ENCODE measurements around the gene AFG1L. TPM values are rescaled to one million over a fixed set of nuclear protein-coding genes. Genes with fewer than 3 reads are reported as not detected.
A peak's percentile ranks its signal among the peaks of the same experiment; 100 is the strongest.

AFG1L gene
- total RNA-seq, 2 experiments from 2014 or later, result 5.7 to 5.9 TPM

DNA sequence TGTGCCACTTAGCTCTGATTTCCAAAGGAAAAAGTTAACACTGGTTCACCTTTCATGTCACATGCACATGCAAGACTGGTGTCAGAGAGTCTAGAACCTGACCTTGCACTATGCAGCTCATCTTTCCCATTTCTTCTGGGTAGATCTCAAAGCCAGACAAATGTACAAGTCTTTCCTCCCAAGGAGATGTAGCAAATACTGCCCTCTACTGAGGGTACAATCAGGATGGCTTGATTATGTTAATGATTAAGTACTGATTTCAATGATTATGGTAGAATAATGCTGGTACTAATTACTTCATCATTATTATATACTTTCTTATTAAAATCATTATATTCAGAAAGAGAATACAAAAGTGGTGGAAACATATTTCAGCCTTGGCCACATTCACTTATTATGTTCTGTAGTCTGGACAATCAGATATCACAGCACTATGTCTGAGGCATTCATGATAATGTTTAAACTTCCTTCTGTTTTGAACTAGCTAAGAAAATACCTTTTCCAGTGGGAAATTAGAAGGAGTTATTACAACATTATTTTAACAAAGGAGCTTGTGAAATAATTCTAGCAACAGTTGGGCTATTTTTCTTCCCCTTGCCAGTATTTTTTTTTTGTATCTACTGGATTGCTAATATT is 197.4 kb downstream of the AFG1L start:
- peak; percentile 16 for DNase-seq
- Mint-ChIP-seq H3K27ac (no peak overlapping the region), H3K4me1 (no peaks in the 10 kb centered on the region), H3K27me3 (peaks cover 1% of the 10 kb centered on the region), H3K4me3 (no peak overlapping the region), H3K9me3 (no peaks in the 10 kb centered on the region), H3K36me3 (ENCODE audit: low read depth) (no peaks in the 10 kb centered on the region)
- CTCF ChIA-PET, result interaction anchor here (0.6 to 1.4 kb wide), 8 partner anchors 12 to 992 kb away, joined by 3 to 6 read pairs (median 4); no protein-coding TSS in a partner anchor
- POLR2A ChIA-PET, result interaction anchor here (0.7 to 0.9 kb wide), 2 partner anchors 231 to 305 kb away, joined by 3 read pairs; partner anchors contain the start of gene SNX3

GRCh38 chr6:108494434-108494833 is 199.6 kb downstream of the AFG1L start:
- POLR2A ChIA-PET, result no interaction called here
- H3K4me1 Mint-ChIP-seq, result no peaks in the 10 kb centered on the region
- H3K27me3 Mint-ChIP-seq, result peaks cover 1% of the 10 kb centered on the region
- no peaks in the 10 kb centered on the region for H3K36me3 Mint-ChIP-seq (ENCODE audit: low read depth)
- H3K27ac Mint-ChIP-seq, result no peak overlapping the region
- no peaks in the 10 kb centered on the region for H3K9me3 Mint-ChIP-seq
- no peak overlapping the region for H3K4me3 Mint-ChIP-seq
- CTCF ChIA-PET, result interaction anchor here (0.5 to 0.7 kb wide), 2 partner anchors 379 to 923 kb away, joined by 3 to 5 read pairs; no protein-coding TSS in a partner anchor
- DNase-seq, result no peak

GRCh38 chr6:108497883-108498282 is 203.0 kb downstream of the AFG1L start:
- ChIA-PET POLR2A (no interaction called here), CTCF (no interaction called here)
- no peaks in the 10 kb centered on the region for H3K4me1 Mint-ChIP-seq
- peak; percentile 34 for DNase-seq
- no peaks in the 10 kb centered on the region for H3K36me3 Mint-ChIP-seq (ENCODE audit: low read depth)
- no peak overlapping the region for H3K4me3 Mint-ChIP-seq
- no peaks in the 10 kb centered on the region for H3K27me3 Mint-ChIP-seq
- no peak overlapping the region for H3K27ac Mint-ChIP-seq
- no peaks in the 10 kb centered on the region for H3K9me3 Mint-ChIP-seq

DNA sequence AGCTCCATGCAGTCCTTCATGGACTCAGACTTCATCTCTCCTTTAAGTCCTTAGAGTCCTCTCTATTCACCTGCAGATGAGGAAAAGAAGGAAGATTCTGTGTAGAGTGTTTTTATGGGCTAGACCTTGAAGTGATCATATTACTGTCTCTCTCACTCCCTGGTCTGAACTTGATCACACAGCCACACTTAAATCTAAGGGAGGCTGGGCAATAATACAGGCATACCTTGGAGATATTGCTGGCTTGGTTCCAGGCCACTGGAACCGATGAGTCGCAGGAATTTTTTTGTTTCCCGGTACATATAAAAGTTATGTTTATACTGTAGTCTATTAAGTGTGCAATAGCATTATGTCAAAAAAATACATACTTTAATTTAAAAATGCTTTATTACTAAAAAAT is 206.7 kb downstream of the AFG1L start:
- no peaks in the 10 kb centered on the region for H3K36me3 Mint-ChIP-seq (ENCODE audit: low read depth)
- DNase-seq, result no peak
- no peaks in the 10 kb centered on the region for H3K4me1 Mint-ChIP-seq
- POLR2A ChIA-PET, result no interaction called here
- H3K27me3 Mint-ChIP-seq, result no peaks in the 10 kb centered on the region
- no peak overlapping the region for H3K4me3 Mint-ChIP-seq
- H3K27ac Mint-ChIP-seq, result no peak overlapping the region
- H3K9me3 Mint-ChIP-seq, result no peaks in the 10 kb centered on the region
- CTCF ChIA-PET, result no interaction called here

- H3K4me3 Mint-ChIP-seq, result no peak overlapping the region
- POLR2A ChIA-PET, result no interaction called here
- CTCF ChIA-PET, result interaction anchor here (0.8 kb wide), 1 partner anchor 9 kb away, joined by 3 read pairs; no protein-coding TSS in a partner anchor
Observed at GRCh38 chr6:108502832-108503231, 208.0 kb downstream of the AFG1L start.

DNA sequence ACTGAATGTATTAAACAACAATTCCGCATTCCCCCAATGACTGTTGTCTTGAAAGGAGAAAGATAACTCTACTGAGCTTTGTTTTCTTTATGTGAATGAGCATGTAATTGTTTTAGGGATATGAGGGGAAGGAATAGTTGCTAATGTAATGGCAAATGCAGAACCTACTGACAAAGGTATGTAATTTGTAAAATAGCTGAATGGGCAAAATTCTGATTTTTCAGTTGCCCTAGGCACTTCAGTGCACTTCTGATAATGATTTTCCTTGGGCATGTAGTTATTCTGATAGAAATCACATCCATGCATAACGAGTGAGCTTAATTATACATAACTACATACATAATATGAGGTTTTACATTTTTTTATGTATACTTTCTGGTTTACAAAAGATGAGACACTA is 212.5 kb downstream of the AFG1L start:
- H3K36me3 Mint-ChIP-seq (ENCODE audit: low read depth), result no peaks in the 10 kb centered on the region
- H3K9me3 Mint-ChIP-seq, result no peaks in the 10 kb centered on the region
- H3K4me3 Mint-ChIP-seq, result no peak overlapping the region
- DNase-seq, result no peak
- no peaks in the 10 kb centered on the region for H3K4me1 Mint-ChIP-seq
- no peak overlapping the region for H3K27ac Mint-ChIP-seq
- POLR2A ChIA-PET, result no interaction called here
- no peaks in the 10 kb centered on the region for H3K27me3 Mint-ChIP-seq
- CTCF ChIA-PET, result interaction anchor here (0.6 kb wide), 1 partner anchor 489 kb away, joined by 4 read pairs; no protein-coding TSS in a partner anchor

More at GRCh38 chr6:108502832-108503231, 208.0 kb downstream of the AFG1L start:
- no peaks in the 10 kb centered on the region for H3K4me1 Mint-ChIP-seq
- no peaks in the 10 kb centered on the region for H3K27me3 Mint-ChIP-seq
- H3K27ac Mint-ChIP-seq, result no peak overlapping the region
- DNase-seq, result no peak
- no peaks in the 10 kb centered on the region for H3K9me3 Mint-ChIP-seq
- H3K36me3 Mint-ChIP-seq (ENCODE audit: low read depth), result no peaks in the 10 kb centered on the region

GRCh38 chr6:108510461-108511319 is 215.8 kb downstream of the AFG1L start:
- Mint-ChIP-seq H3K9me3 (peaks cover 2% of the 10 kb centered on the region), H3K4me3 (no peak overlapping the region), H3K27ac (peak overlapping the region; percentile 9), H3K27me3 (peaks cover 4% of the 10 kb centered on the region), H3K36me3 (ENCODE audit: low read depth) (no peaks in the 10 kb centered on the region), H3K4me1 (no peaks in the 10 kb centered on the region)
- POLR2A ChIA-PET, result no interaction called here
- DNase-seq, result no peak
- CTCF ChIA-PET, result no interaction called here

DNA sequence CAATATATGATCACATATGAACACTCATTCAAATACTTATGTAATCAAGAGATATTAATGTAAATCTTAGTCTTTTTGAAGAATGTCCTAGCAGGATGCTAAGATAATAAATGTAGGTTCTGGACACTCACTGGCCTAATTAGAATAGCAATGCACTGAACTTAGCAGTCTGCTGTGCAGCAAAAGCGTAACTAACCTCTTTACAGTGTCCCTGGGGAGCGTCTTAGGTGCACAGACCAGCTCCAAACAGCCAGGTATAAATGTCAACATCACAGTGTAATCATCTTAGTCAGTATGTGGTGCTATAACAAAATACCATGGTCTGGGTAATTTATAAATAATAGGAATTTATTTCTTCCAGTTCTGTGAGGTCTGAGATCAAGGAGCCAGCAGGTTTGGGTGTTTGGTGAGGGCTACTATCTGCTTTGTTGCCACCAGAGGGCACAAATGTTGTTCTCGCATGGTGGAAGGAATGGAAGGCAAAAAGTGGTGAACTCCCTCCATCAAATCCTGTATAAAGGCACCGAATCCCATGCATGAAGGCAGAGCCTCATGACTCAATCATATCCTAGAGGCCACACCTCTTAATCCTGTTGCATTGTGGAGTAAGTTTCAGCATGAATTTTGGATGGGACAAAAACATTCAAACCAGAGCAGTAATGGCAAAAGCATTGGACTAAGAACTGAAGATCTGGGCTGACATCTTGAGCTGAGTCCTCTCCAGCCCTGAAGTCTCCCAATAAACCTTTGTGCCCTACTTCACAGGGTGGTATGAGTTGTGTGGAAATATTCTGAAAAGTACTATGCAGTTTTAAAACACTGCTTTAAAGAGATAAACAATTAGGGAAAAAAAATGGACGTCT is 224.1 kb downstream of the AFG1L start:
- no peaks in the 10 kb centered on the region for H3K4me1 Mint-ChIP-seq
- no peak overlapping the region for H3K4me3 Mint-ChIP-seq
- no peak overlapping the region for H3K27ac Mint-ChIP-seq
- no peaks in the 10 kb centered on the region for H3K36me3 Mint-ChIP-seq (ENCODE audit: low read depth)
- peak; percentile 20 for DNase-seq
- H3K27me3 Mint-ChIP-seq, result peaks cover 4% of the 10 kb centered on the region
- no peaks in the 10 kb centered on the region for H3K9me3 Mint-ChIP-seq
- POLR2A ChIA-PET, result no interaction called here
- CTCF ChIA-PET, result interaction anchor here (0.9 kb wide), 1 partner anchor 10 kb away, joined by 3 read pairs; no protein-coding TSS in a partner anchor

GRCh38 chr6:108521616-108522107 is 226.8 kb downstream of the AFG1L start:
- Mint-ChIP-seq H3K36me3 (ENCODE audit: low read depth) (no peaks in the 10 kb centered on the region), H3K9me3 (no peaks in the 10 kb centered on the region), H3K4me3 (no peak overlapping the region), H3K27me3 (no peaks in the 10 kb centered on the region), H3K27ac (no peak overlapping the region), H3K4me1 (no peaks in the 10 kb centered on the region)
- DNase-seq, result no peak
- ChIA-PET POLR2A (no interaction called here), CTCF (no interaction called here)

DNA sequence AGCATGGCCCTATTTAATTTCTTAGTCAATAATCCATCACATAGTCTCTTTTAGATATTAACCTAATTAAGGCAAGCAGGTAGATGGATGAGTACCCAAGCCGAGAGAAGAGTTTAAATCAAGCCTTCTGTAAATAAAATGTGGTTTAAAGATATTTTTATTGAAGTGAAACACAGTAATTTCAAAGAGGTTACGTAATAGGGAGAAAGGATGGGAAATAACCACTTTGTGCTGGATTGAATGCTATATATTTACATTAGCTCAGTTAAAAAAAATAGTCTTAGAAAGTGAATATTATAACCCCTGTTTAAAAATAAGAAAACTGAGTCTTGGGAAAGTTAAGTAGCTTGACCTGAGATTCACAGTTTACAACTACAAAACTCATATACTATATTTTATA is 228.8 kb downstream of the AFG1L start:
- Mint-ChIP-seq H3K36me3 (ENCODE audit: low read depth) (no peaks in the 10 kb centered on the region), H3K27ac (no peak overlapping the region), H3K4me1 (no peaks in the 10 kb centered on the region), H3K27me3 (no peaks in the 10 kb centered on the region), H3K9me3 (no peaks in the 10 kb centered on the region), H3K4me3 (no peak overlapping the region)
- CTCF ChIA-PET, result interaction anchor here (0.9 to 2.0 kb wide), 4 partner anchors 13 to 544 kb away, joined by 3 to 5 read pairs (median 4); no protein-coding TSS in a partner anchor
- POLR2A ChIA-PET, result no interaction called here
- DNase-seq, result no peak

GRCh38 chr6:108524528-108525248 is 229.8 kb downstream of the AFG1L start:
- no peak for DNase-seq
- Mint-ChIP-seq H3K27ac (no peak overlapping the region), H3K9me3 (no peaks in the 10 kb centered on the region), H3K36me3 (ENCODE audit: low read depth) (no peaks in the 10 kb centered on the region), H3K4me3 (no peak overlapping the region), H3K4me1 (no peaks in the 10 kb centered on the region), H3K27me3 (no peaks in the 10 kb centered on the region)
- ChIA-PET CTCF (interaction anchor here (0.9 to 2.0 kb wide), 4 partner anchors 12 to 545 kb away, joined by 3 to 5 read pairs (median 4); no protein-coding TSS in a partner anchor), POLR2A (no interaction called here)

GRCh38 chr6:108526739-108527174 is 231.9 kb downstream of the AFG1L start:
- CTCF ChIA-PET, result no interaction called here
- POLR2A ChIA-PET, result no interaction called here
- DNase-seq, result no peak
- no peaks in the 10 kb centered on the region for H3K27me3 Mint-ChIP-seq
- H3K27ac Mint-ChIP-seq, result no peak overlapping the region
- no peak overlapping the region for H3K4me3 Mint-ChIP-seq
- H3K36me3 Mint-ChIP-seq (ENCODE audit: low read depth), result no peaks in the 10 kb centered on the region
- H3K9me3 Mint-ChIP-seq, result no peaks in the 10 kb centered on the region
- no peaks in the 10 kb centered on the region for H3K4me1 Mint-ChIP-seq
